A549 (cell line): ENCODE data around the gene MYADM. TPM values are rescaled to one million over a fixed set of nuclear protein-coding genes. Genes with fewer than 3 reads are reported as not detected.

Source experiments
- ATAC-seq, 2 experiments: fragments of 200-7000 bp in 1 of 2; fragments of >200 bp in 1 of 2; cut with Nextera tagmentation in 1 of 2; cut with Tn5 transposase in 1 of 2; 3 replicates each; pipeline versions ENCODE4 v1.8.0 to v1.9.1; 2018 to 2020; ENCODE audit warnings: mild to moderate bottlenecking in 1 of 2, moderate library complexity in 1 of 2
- CTCF ChIA-PET: fragments of 300-600 bp; sonication (Branson Sonifier 250); formaldehyde crosslinking; extraction: SDS; loops from one replicate; lab custom pipeline; 2021; ENCODE audit warnings: antibody characterized with exemption, inconsistent platforms; lab: Yijun Ruan, JAX
- POLR2A ChIA-PET: fragments of 350-600 bp; formaldehyde crosslinking; extraction: SDS; loops from one replicate; lab custom pipeline; 2021; ENCODE audit warnings: antibody characterized with exemption, inconsistent platforms; lab: Yijun Ruan, JAX
- DNase-seq, 2 experiments: peaks; one replicate each; pipeline versions ENCODE4 v3.0.0 to v3.0.0-alpha.2; 2011 to 2016; ENCODE audit warnings: low read depth in 1 of 2, low spot score in 1 of 2
- FAIRE-seq: peaks from 2 replicates; lab custom pipeline; 2011; peaks lifted over from hg19 to GRCh38; lab: Jason Lieb, UNC
- H3K27ac ChIP-seq, 2 experiments: fragments of >200 bp; sonication (Bioruptor Twin); formaldehyde crosslinking; 3 replicates each; pipeline ENCODE4 v1.5.1; 2016 to 2017
- H3K4me1 ChIP-seq: fragments of >200 bp; sonication (Bioruptor Twin); formaldehyde crosslinking; 3 replicates; pipeline ENCODE4 v1.6.1; 2016
- H3K4me2 ChIP-seq: fragments of >200 bp; sonication (Bioruptor Twin); formaldehyde crosslinking; 3 replicates; pipeline ENCODE4 v1.6.1; 2016
- H3K4me3 ChIP-seq: fragments of >200 bp; sonication (Bioruptor Twin); formaldehyde crosslinking; 3 replicates; pipeline ENCODE4 v1.5.1; 2016
- H3K9me3 ChIP-seq: fragments of >200 bp; sonication (Bioruptor Twin); formaldehyde crosslinking; 3 replicates; pipeline ENCODE4 v1.6.1; 2016
- BHLHE40 ChIP-seq: IDR thresholded peaks from 2 replicates; pipeline ENCODE4 v1.6.1; 2012; ENCODE audit warnings: low read depth, low read length, inconsistent platforms
- CBX8 ChIP-seq: fragments of 200-600 bp; sonication (generic); IDR thresholded peaks from 2 replicates; pipeline ENCODE4 v1.6.1; 2016
- CEBPB ChIP-seq, 2 experiments: fragments of >200 bp in 1 of 2; sonication (Bioruptor Twin) in 1 of 2; formaldehyde crosslinking in 1 of 2; IDR thresholded peaks; 2 replicates each; pipeline ENCODE4 v1.6.1; 2012 to 2016
- CHD2 ChIP-seq: fragments of 150-350 bp; IDR thresholded peaks from 2 replicates; pipeline ENCODE4 v1.6.1; 2014; ENCODE audit warnings: low read length; ENCODE audit not compliant: partially characterized antibody
- CHD4 ChIP-seq: fragments of 200-600 bp; sonication (generic); IDR thresholded peaks from 2 replicates; pipeline ENCODE4 v1.6.1; 2016; ENCODE audit warnings: antibody characterized with exemption, mild to moderate bottlenecking, borderline replicate concordance
- E2F6 ChIP-seq: IDR thresholded peaks from 2 replicates; pipeline ENCODE4 v1.6.1; 2012; ENCODE audit warnings: low read depth, borderline replicate concordance
- EHMT2 ChIP-seq: fragments of 200-600 bp; sonication (generic); IDR thresholded peaks from 2 replicates; pipeline ENCODE4 v1.6.1; 2016; ENCODE audit warnings: antibody characterized with exemption, low read depth, mild to moderate bottlenecking, moderate library complexity
- ESRRA ChIP-seq: fragments of 150-350 bp; IDR thresholded peaks from 2 replicates; pipeline ENCODE4 v1.6.1; 2014; ENCODE audit warnings: mild to moderate bottlenecking, low read length, borderline replicate concordance
- FOSB ChIP-seq: fragments of 250-450 bp; sonication (Bioruptor Pico); IDR thresholded peaks from 2 replicates; pipeline ENCODE4 v1.5.0; 2020; ENCODE audit warnings: mild to moderate bottlenecking, moderate library complexity
- FOSL2 ChIP-seq, 2 experiments: fragments of 450-650 bp in 1 of 2; fragments of >200 bp in 1 of 2; sonication (Bioruptor Twin) in 1 of 2; formaldehyde crosslinking; IDR thresholded peaks; 2 replicates each; pipeline versions ENCODE4 v1.5.0 to v1.6.1; 2016 to 2020; ENCODE audit warnings: mild to moderate bottlenecking in 1 of 2, moderate library complexity in 1 of 2
- GATA3 ChIP-seq: IDR thresholded peaks from 2 replicates; pipeline ENCODE4 v1.6.1; 2012; ENCODE audit warnings: borderline replicate concordance
- HDAC2 ChIP-seq: fragments of 200-600 bp; sonication (generic); IDR thresholded peaks from 2 replicates; pipeline ENCODE4 v1.6.1; 2016
- HEYL ChIP-seq: fragments of 250-450 bp; sonication (Bioruptor Pico); IDR thresholded peaks from 2 replicates; pipeline ENCODE4 v1.8.0; 2021; ENCODE audit warnings: mild to moderate bottlenecking, moderate library complexity
- HOXA7 ChIP-seq: fragments of 250-450 bp; sonication (Bioruptor Pico); IDR thresholded peaks from 2 replicates; pipeline ENCODE4 v1.5.0; 2020; ENCODE audit warnings: mild to moderate bottlenecking, moderate library complexity
- HOXB5 ChIP-seq: fragments of 250-450 bp; sonication (Bioruptor Pico); IDR thresholded peaks from 2 replicates; pipeline ENCODE4 v1.5.0; 2020; ENCODE audit warnings: mild to moderate bottlenecking, moderate library complexity
- JUN ChIP-seq, 2 experiments: fragments of >200 bp; sonication (Bioruptor Twin); formaldehyde crosslinking; IDR thresholded peaks; 2 replicates in 1 of 2; 3 replicates in 1 of 2; pipeline ENCODE4 v1.6.1; 2016 to 2017
- KDM1A ChIP-seq: fragments of 200-600 bp; sonication (generic); IDR thresholded peaks from 2 replicates; pipeline ENCODE4 v1.6.1; 2016; ENCODE audit warnings: low read depth, mild to moderate bottlenecking
- MAFK ChIP-seq: fragments of 450-650 bp; IDR thresholded peaks from 2 replicates; pipeline ENCODE4 v1.6.1; 2014; ENCODE audit not compliant: partially characterized antibody
- MAZ ChIP-seq: fragments of 150-350 bp; IDR thresholded peaks from 2 replicates; pipeline ENCODE4 v1.6.1; 2014; ENCODE audit warnings: antibody characterized with exemption, low read depth, low read length, borderline replicate concordance
- MYC ChIP-seq: IDR thresholded peaks from 2 replicates; pipeline ENCODE4 v1.6.1; 2012; ENCODE audit warnings: mild to moderate bottlenecking, inconsistent platforms, low read length, improper control_type of control experiment, borderline replicate concordance
- NR3C1 ChIP-seq: fragments of >200 bp; sonication (Bioruptor Twin); formaldehyde crosslinking; IDR thresholded peaks from 3 replicates; pipeline ENCODE4 v1.6.1; 2017
- POLR2A ChIP-seq: IDR thresholded peaks from 2 replicates; pipeline ENCODE4 v1.6.1; 2012; ENCODE audit warnings: mild to moderate bottlenecking, low read length
- POLR2AphosphoS2 ChIP-seq: conservative IDR thresholded peaks from 2 replicates; pipeline ENCODE4 v1.6.1; 2012; ENCODE audit warnings: low read length, improper control_type of control experiment, inconsistent platforms
- RCOR1 ChIP-seq: fragments of 150-350 bp; IDR thresholded peaks from 2 replicates; pipeline ENCODE4 v1.6.1; 2014; ENCODE audit warnings: antibody characterized with exemption, low read length, low read depth
- REST ChIP-seq: fragments of 200-600 bp; sonication (generic); IDR thresholded peaks from 2 replicates; pipeline ENCODE4 v1.6.1; 2016; ENCODE audit warnings: antibody characterized with exemption, mild to moderate bottlenecking, moderate library complexity
- RNF2 ChIP-seq: fragments of 200-600 bp; sonication (generic); IDR thresholded peaks from 2 replicates; pipeline ENCODE4 v1.6.1; 2016; ENCODE audit warnings: low read depth, mild to moderate bottlenecking, antibody characterized with exemption, moderate library complexity, borderline replicate concordance
- SMC3 ChIP-seq: fragments of >200 bp; sonication (Bioruptor Twin); formaldehyde crosslinking; IDR thresholded peaks from 3 replicates; pipeline ENCODE4 v1.6.1; 2018; ENCODE audit warnings: inconsistent platforms
- SREBF2 ChIP-seq: fragments of 450-650 bp; IDR thresholded peaks from 2 replicates; pipeline ENCODE4 v1.6.1; 2014; ENCODE audit warnings: mild to moderate bottlenecking, moderate library complexity
- ZC3H11A ChIP-seq: fragments of 450-650 bp; IDR thresholded peaks from 2 replicates; pipeline ENCODE4 v1.6.1; 2014; ENCODE audit warnings: antibody characterized with exemption, mild to moderate bottlenecking
- ZFP36 ChIP-seq: fragments of 450-650 bp; IDR thresholded peaks from 2 replicates; pipeline ENCODE4 v1.6.1; 2014; ENCODE audit warnings: borderline replicate concordance; ENCODE audit not compliant: partially characterized antibody
- ZNF302 ChIP-seq: fragments of 250-450 bp; sonication (Bioruptor Pico); IDR thresholded peaks from 2 replicates; pipeline ENCODE4 v1.9.0; 2021; ENCODE audit warnings: inconsistent platforms, mild to moderate bottlenecking, moderate library complexity
- ZSCAN20 ChIP-seq: fragments of 250-450 bp; sonication (Bioruptor Pico); IDR thresholded peaks from 2 replicates; pipeline ENCODE4 v1.8.0; 2022; ENCODE audit warnings: mild to moderate bottlenecking, moderate library complexity
- WGBS: methylation state at CpG from one replicate; pipeline ENCODE4 v1.1.6; 2017; ENCODE audit errors: missing lambda C conversion rate; 5-methylcytosine and 5-hydroxymethylcytosine counted together
- polyA plus RNA-seq, 4 experiments: library from polyadenylated mRNA; depleted of rRNA in 3 of 4; stranded (reverse); fragments of >200 nt; fragmentation: RNase III in 1 of 4; extraction: RNeasy Plus Mini Kit Qiagen cat#74134 plus additional on column Dnase treatment in 1 of 4; gene quantifications; 2 replicates in 3 of 4; 3 replicates in 1 of 4; pipeline ENCODE4 v1.2.3, GENCODE V29; 2011 to 2017
- TF ChIP-seq, protein P1 (sequence below): fragments of 150-350 bp; IDR thresholded peaks from 2 replicates; pipeline ENCODE4 v1.6.1; 2014; ENCODE audit warnings: low read depth, mild to moderate bottlenecking, low read length

Gene MYADM
- polyA plus RNA-seq, 2 of the 4 experiments (the other 2 are of a cell fraction), result 37.7 to 90.7 TPM

GRCh38 chr19:53853707-53854106, 14.0 kb upstream of the MYADM start:
- WGBS, result 67% methylated on average over 2 of the region's 2 CpGs
- ATAC-seq, result no peak
- ChIA-PET CTCF (interaction anchor here (0.5 to 7.4 kb wide), 17 partner anchors 10 to 1853 kb away, joined by 3 to 49 read pairs (median 3); partner anchors contain the start of genes MYADM and PRKCG), POLR2A (interaction anchor here (0.8 kb wide), 1 partner anchor 12 kb away, joined by 4 read pairs; no protein-coding TSS in a partner anchor)
- H3K4me1 ChIP-seq, result peaks cover 13% of the 10 kb centered on the region
- no peak overlapping the region for H3K4me2 ChIP-seq
- no peak overlapping the region for H3K4me3 ChIP-seq
- TF ChIP-seq POLR2A (no peak), ZSCAN20 (CRISPR knock-in tag) (no peak), BHLHE40 (no peak), CEBPB (IDR thresholded peaks at IDR 0.05) (no peak), CHD4 (no peak)
- TF ChIP-seq, all 56 proteins: peak for 0
- no peak for FAIRE-seq
- peak overlapping the region in 1 of 2 experiments; percentile 40; a peak in 2 of 6 replicates for H3K27ac ChIP-seq
- no peak for DNase-seq
- no peaks in the 10 kb centered on the region for H3K9me3 ChIP-seq

GRCh38 chr19:53864308-53864836, 3.3 kb upstream of the MYADM start:
- Histone ChIP-seq H3K4me1 (peaks cover 29% of the 10 kb centered on the region), H3K9me3 (no peaks in the 10 kb centered on the region), H3K4me2 (peak overlapping the region; percentile 93), H3K4me3 (0 out of 3 replicates have a peak overlapping the region, but pooled peaks have one; percentile 69), H3K27ac (peak overlapping the region; percentile 94)
- ChIA-PET CTCF (interaction anchor here (1.0 to 3.9 kb wide), 7 partner anchors 12 to 233 kb away, joined by 3 to 27 read pairs (median 6); partner anchors contain the start of gene PRKCG), POLR2A (no interaction called here)
- peak; percentile 10 to 18; a peak in 4 of 6 replicates for ATAC-seq
- peak; percentile 92 for FAIRE-seq
- DNase-seq, result peak; percentile 79 to 93
- 3% methylated on average over 6 of the region's 6 CpGs for WGBS
- no peak for TF ChIP-seq NR3C1
- TF ChIP-seq HEYL (CRISPR knock-in tag), result no peak; the same call in 1 of the 2 replicates
- no peak for TF ChIP-seq KDM1A
- no peak for TF ChIP-seq ZFP36
- TF ChIP-seq E2F6, result no peak; the same call in 1 of the 2 replicates
- no peak for TF ChIP-seq REST
- no peak for TF ChIP-seq SREBF2
- no peak for TF ChIP-seq FOSB
- no peak for TF ChIP-seq HDAC2
- TF ChIP-seq POLR2A, result no peak
- TF ChIP-seq ESRRA, result 0 out of 2 replicates have a peak, but pooled peaks have one; percentile 49
- peak; percentile 85; the same call in 1 of the 2 replicates for TF ChIP-seq HOXB5 (CRISPR knock-in tag)
- peak; percentile 36 for TF ChIP-seq MAFK
- TF ChIP-seq CBX8, result no peak
- TF ChIP-seq MYC, result no peak
- 0 out of 2 replicates have a peak, but pooled peaks have one; percentile 12 for TF ChIP-seq ZSCAN20 (CRISPR knock-in tag)
- TF ChIP-seq FOSL2 (IDR thresholded peaks at IDR 0.05), result no peak
- peak; percentile 41 for TF ChIP-seq FOSL2 (CRISPR knock-in tag; IDR thresholded peaks at IDR 0.05)
- 0 out of 2 replicates have a peak, but pooled peaks have one; percentile 24 for TF ChIP-seq HOXA7 (CRISPR knock-in tag)
- no peak for TF ChIP-seq MAZ
- no peak for TF ChIP-seq RNF2
- peak; percentile 58 for TF ChIP-seq ZNF302 (CRISPR knock-in tag)
- TF ChIP-seq CEBPB (IDR thresholded peaks at IDR 0.05), result peak in 1 of 2 experiments; percentile 57; a peak in 2 of 4 replicates
- no peak for TF ChIP-seq CHD2
- peak; percentile 81 for TF ChIP-seq GATA3
- TF ChIP-seq SMC3, result peak; percentile 22; the same call in 1 of the 3 replicates
- TF ChIP-seq BHLHE40, result 0 out of 2 replicates have a peak, but pooled peaks have one; percentile 28
- TF ChIP-seq ZC3H11A, result no peak
- no peak for TF ChIP-seq RCOR1
- TF ChIP-seq, protein P1, sequence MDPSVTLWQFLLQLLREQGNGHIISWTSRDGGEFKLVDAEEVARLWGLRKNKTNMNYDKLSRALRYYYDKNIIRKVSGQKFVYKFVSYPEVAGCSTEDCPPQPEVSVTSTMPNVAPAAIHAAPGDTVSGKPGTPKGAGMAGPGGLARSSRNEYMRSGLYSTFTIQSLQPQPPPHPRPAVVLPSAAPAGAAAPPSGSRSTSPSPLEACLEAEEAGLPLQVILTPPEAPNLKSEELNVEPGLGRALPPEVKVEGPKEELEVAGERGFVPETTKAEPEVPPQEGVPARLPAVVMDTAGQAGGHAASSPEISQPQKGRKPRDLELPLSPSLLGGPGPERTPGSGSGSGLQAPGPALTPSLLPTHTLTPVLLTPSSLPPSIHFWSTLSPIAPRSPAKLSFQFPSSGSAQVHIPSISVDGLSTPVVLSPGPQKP, result no peak
- peak in 1 of 2 experiments; percentile 59; a peak in 1 of 5 replicates for TF ChIP-seq JUN (IDR thresholded peaks at IDR 0.05)
- TF ChIP-seq EHMT2, result no peak
- TF ChIP-seq POLR2AphosphoS2, result no peak
